Prostate gland (tissue), 2 donors: Measurements from ENCODE around the gene FUBP3.

Source experiments
- CTCF ChIP-seq, 4 experiments: fragments of 200-600 bp in 2 of 4; fragments of 450-650 bp in 2 of 4; sonication (generic) in 2 of 4; IDR thresholded peaks; 1 replicate in 3 of 4; 2 replicates in 1 of 4; pipeline ENCODE4 v1.5.1; 2016 to 2019; ENCODE audit warnings: antibody characterized with exemption in 4 of 4, mild to moderate bottlenecking in 2 of 4, moderate library complexity in 2 of 4
- POLR2A ChIP-seq: fragments of 450-650 bp; IDR thresholded peaks from one replicate; pipeline ENCODE4 v1.6.1; 2016; ENCODE audit warnings: antibody characterized with exemption, mild to moderate bottlenecking
- POLR2AphosphoS5 ChIP-seq: sonication (generic); formaldehyde crosslinking; IDR thresholded peaks from one replicate; pipeline ENCODE4 v1.6.1; 2017; ENCODE audit warnings: antibody characterized with exemption

GRCh38 chr9:130665029-130665430 lies 85.7 kb downstream of the FUBP3 start:
- TF ChIP-seq CTCF (IDR thresholded peaks at IDR 0.05) (no peak), POLR2A (no peak), POLR2AphosphoS5 (no peak)
